ENCODE measurements around the gene SYT1.

DNA sequence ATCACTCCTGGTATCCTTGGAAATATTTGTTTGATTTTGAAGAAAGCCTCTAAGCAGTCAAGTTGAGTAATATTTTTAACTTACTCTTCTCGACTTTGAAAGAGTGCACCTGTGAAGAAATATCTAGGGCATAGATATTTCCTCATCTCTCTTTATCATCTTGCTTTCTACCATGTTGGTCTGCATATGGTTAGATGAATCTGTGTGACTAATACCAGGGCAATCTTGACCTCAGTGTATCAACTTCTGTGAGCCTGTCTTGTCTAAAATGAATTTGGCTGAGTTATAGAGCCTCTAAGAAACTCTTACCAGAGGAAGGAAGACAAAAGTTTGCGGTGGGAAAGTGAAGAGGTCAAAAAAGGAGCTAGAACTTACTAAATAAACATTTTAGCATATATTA lies 68.4 kb downstream of the SYT1 start:
- TF ChIP-seq REST (IDR thresholded peaks at IDR 0.05; ENCODE audit: insufficient read depth in 1 of 2, low read depth in 2 of 2, low read length in 2 of 2) (no peak), POLR2AphosphoS5 (IDR thresholded peaks at IDR 0.05; ENCODE audit: low read depth, low read length) (no peak), SIN3A (IDR thresholded peaks at IDR 0.05; ENCODE audit: borderline replicate concordance, insufficient read depth, low read length) (no peak), TAF1 (IDR thresholded peaks at IDR 0.05; ENCODE audit: borderline replicate concordance, insufficient read depth, low read length) (no peak), FOXP2 (optimal IDR thresholded peaks at IDR 0.05; ENCODE audit: borderline replicate concordance, extremely low read depth, extremely low read length, insufficient read depth) (no peak)
